Breast epithelium (tissue), 3 donors: ENCODE measurements around the gene DDX31.

Experiments used
- POLR2A ChIP-seq: fragments of 450-650 bp; IDR thresholded peaks from one replicate; pipeline ENCODE4 v1.6.1; 2016; ENCODE audit warnings: antibody characterized with exemption, mild to moderate bottlenecking, moderate library complexity
- TF ChIP-seq, protein P1 (sequence below), 3 donors: fragments of 450-650 bp; IDR thresholded peaks; one replicate each; pipeline ENCODE4 v1.5.1; 2016 to 2017; ENCODE audit warnings: antibody characterized with exemption in 3 of 3, mild to moderate bottlenecking in 3 of 3, moderate library complexity in 3 of 3

GRCh38 chr9:132585954-132586829, 83.6 kb downstream of the DDX31 start:
- TF ChIP-seq, protein P1, sequence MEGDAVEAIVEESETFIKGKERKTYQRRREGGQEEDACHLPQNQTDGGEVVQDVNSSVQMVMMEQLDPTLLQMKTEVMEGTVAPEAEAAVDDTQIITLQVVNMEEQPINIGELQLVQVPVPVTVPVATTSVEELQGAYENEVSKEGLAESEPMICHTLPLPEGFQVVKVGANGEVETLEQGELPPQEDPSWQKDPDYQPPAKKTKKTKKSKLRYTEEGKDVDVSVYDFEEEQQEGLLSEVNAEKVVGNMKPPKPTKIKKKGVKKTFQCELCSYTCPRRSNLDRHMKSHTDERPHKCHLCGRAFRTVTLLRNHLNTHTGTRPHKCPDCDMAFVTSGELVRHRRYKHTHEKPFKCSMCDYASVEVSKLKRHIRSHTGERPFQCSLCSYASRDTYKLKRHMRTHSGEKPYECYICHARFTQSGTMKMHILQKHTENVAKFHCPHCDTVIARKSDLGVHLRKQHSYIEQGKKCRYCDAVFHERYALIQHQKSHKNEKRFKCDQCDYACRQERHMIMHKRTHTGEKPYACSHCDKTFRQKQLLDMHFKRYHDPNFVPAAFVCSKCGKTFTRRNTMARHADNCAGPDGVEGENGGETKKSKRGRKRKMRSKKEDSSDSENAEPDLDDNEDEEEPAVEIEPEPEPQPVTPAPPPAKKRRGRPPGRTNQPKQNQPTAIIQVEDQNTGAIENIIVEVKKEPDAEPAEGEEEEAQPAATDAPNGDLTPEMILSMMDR (IDR thresholded peaks at IDR 0.05): no peak
- no peak for TF ChIP-seq POLR2A
